Measurements from ENCODE around the gene CCR4.
"Not testable (repeated sequence)": the region's sequence is repeated elsewhere in the genome, so short reads cannot be mapped to it uniquely, and the experiment has no call there.

The CCR4 gene

DNA sequence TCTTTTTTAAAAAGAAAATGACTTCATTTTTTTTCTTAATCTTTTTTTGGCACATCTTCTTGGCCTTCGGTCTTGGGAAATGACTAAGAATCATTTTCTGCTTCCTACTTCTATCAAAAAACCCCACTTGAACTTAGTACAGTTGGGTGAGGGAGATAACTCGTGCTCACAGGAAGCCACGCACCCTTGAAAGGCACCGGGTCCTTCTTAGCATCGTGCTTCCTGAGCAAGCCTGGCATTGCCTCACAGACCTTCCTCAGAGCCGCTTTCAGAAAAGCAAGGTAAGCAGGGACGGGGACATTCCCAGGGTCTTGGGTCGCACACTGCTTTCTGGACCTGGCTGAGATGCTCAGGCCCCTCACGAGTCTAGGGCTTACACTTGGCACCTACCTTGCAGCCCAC lies at the start of gene CCR4:
Gene CCR4 (plus strand): TSS at position 235 of the 402 bp plus-strand sequence. CDS start 1,779 bp downstream, outside the sequence.
- peak; percentile 76 to 88 for DNase-seq
- TF ChIP-seq GATA1 (IDR thresholded peaks at IDR 0.05; ENCODE audit: low read depth, low read length) (no peak), POLR2A (IDR thresholded peaks at IDR 0.05; ENCODE audit: low read length) (no peak)

DNA sequence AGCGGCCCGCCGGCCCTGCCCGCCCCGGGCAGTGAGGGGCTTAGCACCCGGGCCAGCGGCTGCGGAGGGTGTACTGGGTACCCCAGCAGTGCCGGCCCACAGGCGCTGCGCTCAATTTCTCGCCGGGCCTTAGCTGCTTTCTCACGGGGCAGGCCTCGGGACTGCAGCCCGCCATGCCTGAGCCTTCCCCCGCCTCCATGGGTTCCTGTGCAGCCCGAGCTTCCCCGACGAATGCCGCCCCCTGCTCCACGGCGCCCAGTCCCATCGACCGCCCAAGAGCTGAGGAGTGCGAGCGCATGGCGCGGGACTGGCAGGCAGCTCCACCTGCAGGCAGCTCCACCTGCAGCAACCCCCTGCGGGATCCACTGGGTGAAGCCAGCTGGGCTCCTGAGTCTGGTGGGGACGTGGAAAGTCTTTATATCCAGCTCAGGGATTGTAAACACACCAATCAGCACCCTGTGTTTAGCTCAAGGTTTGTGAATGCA lies 48.5 kb upstream of the CCR4 start:
- DNase-seq, result peak; percentile 32 to 35

DNA sequence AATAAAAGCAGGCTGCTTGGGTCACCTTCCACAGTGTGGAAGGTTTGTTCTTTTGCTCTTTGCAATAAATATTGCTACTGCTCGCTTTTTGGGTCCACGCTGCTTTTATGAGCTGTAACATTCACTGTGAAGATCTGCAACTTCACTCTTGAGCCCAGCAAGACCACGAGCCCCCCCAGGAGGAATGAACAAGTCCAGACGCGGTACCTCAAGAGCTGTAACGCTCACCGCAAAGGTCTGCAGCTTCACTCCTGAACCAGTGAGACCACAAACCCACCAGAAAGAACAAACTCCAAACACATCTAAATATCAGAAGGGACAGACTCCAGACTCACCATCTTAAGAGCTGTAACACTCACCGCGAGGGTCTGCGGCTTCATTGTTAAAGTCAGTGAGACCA lies 47.5 kb upstream of the CCR4 start:
- no peak for TF ChIP-seq GATA1 (IDR thresholded peaks at IDR 0.05; ENCODE audit: low read depth, low read length)
- no peak for TF ChIP-seq POLR2A (IDR thresholded peaks at IDR 0.05; ENCODE audit: low read length)
- no peak for DNase-seq

DNA sequence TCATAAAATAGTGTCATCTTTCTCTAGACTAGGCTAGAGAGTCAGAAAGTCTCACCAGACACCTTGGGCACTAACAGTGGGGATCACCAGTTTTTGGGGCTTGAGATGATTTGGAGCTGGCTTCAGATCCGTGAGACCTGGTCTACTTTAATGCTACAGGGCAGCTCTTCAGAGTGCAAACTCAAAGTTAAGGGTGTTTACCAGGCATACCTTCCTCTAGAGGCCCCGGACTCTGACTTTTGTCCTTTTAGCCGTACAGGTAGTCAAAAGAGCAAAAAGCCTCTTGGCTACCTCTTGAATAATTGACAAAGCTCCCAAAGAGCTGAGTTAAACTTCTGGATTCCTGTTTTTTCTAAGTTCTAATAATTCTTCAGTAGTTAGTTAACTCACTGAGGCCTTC lies 41.4 kb upstream of the CCR4 start:
- TF ChIP-seq POLR2A (IDR thresholded peaks at IDR 0.05; ENCODE audit: low read length) (no peak), GATA1 (IDR thresholded peaks at IDR 0.05; ENCODE audit: low read depth, low read length) (no peak)
- DNase-seq, result no peak

DNA sequence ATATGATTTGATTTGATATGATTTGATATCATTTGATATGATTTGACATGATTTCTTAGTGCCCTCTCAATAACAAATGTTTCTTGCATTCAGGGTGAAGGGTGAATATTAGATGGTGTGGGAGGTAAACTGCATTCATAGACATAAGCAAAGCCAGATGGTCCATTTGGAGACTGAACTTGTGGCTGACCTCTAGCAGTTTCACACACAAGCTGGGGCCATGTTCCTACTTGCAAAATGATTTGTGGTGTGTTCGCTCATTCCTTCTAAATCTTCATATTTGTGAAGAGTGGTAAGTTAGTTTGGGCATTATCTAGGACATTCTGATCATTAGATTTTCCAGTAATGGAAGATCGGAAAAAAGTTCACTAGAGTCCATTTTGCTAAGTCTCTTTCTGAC lies 40.5 kb upstream of the CCR4 start:
- no peak for TF ChIP-seq POLR2A (IDR thresholded peaks at IDR 0.05; ENCODE audit: low read length)
- TF ChIP-seq GATA1 (IDR thresholded peaks at IDR 0.05; ENCODE audit: low read depth, low read length), result no peak
- no peak for DNase-seq

DNA sequence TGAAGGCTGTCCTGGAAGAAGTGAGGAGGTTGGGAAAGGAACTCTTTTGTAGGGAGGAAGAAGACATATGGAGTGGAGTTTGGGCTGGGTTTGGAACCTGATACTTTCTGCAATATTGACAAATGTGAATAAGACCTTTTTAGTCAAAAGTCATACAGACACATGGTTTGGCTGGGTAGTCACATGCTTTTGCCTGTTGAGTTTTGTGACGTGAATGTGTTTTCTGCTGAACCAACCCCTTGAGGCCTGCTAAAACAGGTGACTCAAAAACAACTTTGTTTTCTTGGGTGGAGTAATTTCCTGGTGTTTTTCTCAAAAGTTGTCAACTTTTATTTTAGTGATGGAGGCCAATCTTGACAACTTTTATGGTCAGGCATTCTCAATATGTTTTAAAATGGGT lies 39.4 kb upstream of the CCR4 start:
- no peak for TF ChIP-seq GATA1 (IDR thresholded peaks at IDR 0.05; ENCODE audit: low read depth, low read length)
- no peak for TF ChIP-seq POLR2A (IDR thresholded peaks at IDR 0.05; ENCODE audit: low read length)
- no peak for DNase-seq

GRCh38 chr3:32913790-32914446 lies 37.5 kb upstream of the CCR4 start:
- no peak for TF ChIP-seq GATA1 (IDR thresholded peaks at IDR 0.05; ENCODE audit: low read depth, low read length)
- TF ChIP-seq POLR2A (IDR thresholded peaks at IDR 0.05; ENCODE audit: low read length), result no peak
- no peak for DNase-seq

- no peak for DNase-seq
- no peak for TF ChIP-seq GATA1 (IDR thresholded peaks at IDR 0.05; ENCODE audit: low read depth, low read length)
- no peak for TF ChIP-seq POLR2A (IDR thresholded peaks at IDR 0.05; ENCODE audit: low read length)
These were observed 31.5 kb upstream of the CCR4 start for GRCh38 chr3:32919920-32920319.

DNA sequence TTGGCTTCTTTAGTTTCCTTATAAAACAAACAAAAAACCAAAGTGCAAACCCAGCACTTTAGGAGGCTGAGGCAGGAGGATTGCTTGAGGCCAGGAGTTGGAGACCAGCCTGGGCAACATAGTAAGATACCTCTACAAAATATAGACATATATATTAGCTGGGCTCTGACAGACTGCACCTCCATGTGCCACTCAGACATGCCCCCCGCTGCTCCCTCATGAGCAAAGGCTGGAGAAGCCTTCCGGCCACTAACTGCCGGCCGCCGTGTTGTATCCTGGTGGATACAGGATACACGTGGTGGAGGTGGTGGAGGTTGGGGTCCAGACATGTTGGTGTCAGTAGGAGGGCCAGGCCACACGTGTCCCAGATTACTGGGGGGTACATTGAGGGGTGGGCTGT lies 29.4 kb upstream of the CCR4 start:
- no peak for DNase-seq
- TF ChIP-seq POLR2A (IDR thresholded peaks at IDR 0.05; ENCODE audit: low read length) (no peak), GATA1 (IDR thresholded peaks at IDR 0.05; ENCODE audit: low read depth, low read length) (no peak)

GRCh38 chr3:32930161-32930560 lies 21.3 kb upstream of the CCR4 start:
- DNase-seq, result no peak
- TF ChIP-seq POLR2A (IDR thresholded peaks at IDR 0.05; ENCODE audit: low read length), result no peak
- no peak for TF ChIP-seq GATA1 (IDR thresholded peaks at IDR 0.05; ENCODE audit: low read depth, low read length)

DNA sequence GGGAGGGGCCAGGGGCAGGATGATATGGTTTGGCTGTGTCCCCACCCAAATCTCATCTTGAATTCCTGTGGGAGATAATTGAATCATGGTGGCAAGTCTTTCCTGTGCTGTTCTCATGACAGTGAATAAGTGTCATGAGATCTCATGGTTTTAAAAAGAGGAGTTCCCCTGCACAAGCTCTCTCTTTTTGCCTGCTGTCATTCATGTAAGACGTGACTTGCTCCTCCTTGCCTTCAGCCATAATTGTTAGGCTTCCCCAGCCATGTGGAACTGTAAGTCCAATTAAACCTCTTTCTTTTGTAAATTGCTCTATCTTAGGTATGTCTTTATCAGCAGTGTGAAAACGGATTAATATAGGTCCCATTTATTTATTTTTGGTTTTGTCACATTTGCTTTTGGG lies 20.2 kb upstream of the CCR4 start:
- not testable (repeated sequence) for DNase-seq

- DNase-seq, result peak; percentile 33 to 67
- TF ChIP-seq POLR2A (IDR thresholded peaks at IDR 0.05; ENCODE audit: low read length), result no peak
- TF ChIP-seq GATA1 (IDR thresholded peaks at IDR 0.05; ENCODE audit: low read depth, low read length), result no peak
These were observed 17.2 kb upstream of the CCR4 start for GRCh38 chr3:32934150-32934742.

DNA sequence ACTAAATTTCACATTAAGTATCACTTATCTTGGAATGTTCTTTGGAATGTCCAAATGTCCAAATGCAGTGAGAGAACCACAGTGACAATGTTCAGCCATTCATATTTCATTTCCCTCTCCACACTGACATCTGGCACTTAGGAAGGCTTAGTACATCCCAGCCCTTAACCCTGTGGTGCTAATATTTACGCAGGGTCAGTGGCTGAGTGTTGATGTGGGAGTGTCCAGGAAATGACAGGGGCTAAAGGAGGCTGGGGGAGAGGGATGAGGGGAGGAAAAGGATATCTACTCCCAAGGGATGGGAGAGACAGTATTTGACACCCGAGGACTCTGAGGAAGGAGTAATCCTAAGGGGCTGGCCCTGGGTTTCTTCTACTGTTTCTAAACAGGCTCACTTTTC lies 14.1 kb upstream of the CCR4 start:
- no peak for DNase-seq
- no peak for TF ChIP-seq POLR2A (IDR thresholded peaks at IDR 0.05; ENCODE audit: low read length)
- no peak for TF ChIP-seq GATA1 (IDR thresholded peaks at IDR 0.05; ENCODE audit: low read depth, low read length)

- not testable (repeated sequence) for DNase-seq
These were observed 11.7 kb upstream of the CCR4 start for GRCh38 chr3:32939531-32940284.

GRCh38 chr3:32940726-32941125 lies 10.7 kb upstream of the CCR4 start:
- no peak for TF ChIP-seq POLR2A (IDR thresholded peaks at IDR 0.05; ENCODE audit: low read length)
- TF ChIP-seq GATA1 (IDR thresholded peaks at IDR 0.05; ENCODE audit: low read depth, low read length), result no peak
- no peak for DNase-seq

All from erythroblast (primary cell).